ENCODE data around the gene KRTAP10-10. TPM values are rescaled to one million over a fixed set of nuclear protein-coding genes. Genes with fewer than 3 reads are reported as not detected.
"Not testable (repeated sequence)": the region's sequence is repeated elsewhere in the genome, so short reads cannot be mapped to it uniquely, and the experiment has no call there.

The KRTAP10-10 gene
- total RNA-seq, 1 experiment from 2014 or later = not detected

DNA sequence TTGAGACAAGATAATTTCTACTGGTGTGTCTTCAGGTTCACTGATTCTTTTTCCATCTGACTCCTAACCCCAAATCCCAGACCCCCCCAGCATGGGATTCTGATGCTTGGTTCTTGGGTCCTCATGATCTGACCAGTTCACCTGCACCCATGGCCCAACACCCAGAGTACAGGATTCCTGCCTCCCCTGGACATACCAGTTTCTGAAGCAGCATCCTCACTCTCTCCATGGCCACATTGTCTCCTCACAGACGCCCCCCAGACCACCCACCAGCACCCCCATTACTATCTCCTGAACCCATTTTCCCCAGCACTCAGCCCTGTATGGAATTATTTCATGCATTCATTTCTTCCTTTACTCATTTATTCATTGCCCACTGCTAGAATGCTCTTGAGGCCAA lies 19.7 kb downstream of the KRTAP10-10 start:
- BruUV-seq (replicated peaks) = no TSS peak

DNA sequence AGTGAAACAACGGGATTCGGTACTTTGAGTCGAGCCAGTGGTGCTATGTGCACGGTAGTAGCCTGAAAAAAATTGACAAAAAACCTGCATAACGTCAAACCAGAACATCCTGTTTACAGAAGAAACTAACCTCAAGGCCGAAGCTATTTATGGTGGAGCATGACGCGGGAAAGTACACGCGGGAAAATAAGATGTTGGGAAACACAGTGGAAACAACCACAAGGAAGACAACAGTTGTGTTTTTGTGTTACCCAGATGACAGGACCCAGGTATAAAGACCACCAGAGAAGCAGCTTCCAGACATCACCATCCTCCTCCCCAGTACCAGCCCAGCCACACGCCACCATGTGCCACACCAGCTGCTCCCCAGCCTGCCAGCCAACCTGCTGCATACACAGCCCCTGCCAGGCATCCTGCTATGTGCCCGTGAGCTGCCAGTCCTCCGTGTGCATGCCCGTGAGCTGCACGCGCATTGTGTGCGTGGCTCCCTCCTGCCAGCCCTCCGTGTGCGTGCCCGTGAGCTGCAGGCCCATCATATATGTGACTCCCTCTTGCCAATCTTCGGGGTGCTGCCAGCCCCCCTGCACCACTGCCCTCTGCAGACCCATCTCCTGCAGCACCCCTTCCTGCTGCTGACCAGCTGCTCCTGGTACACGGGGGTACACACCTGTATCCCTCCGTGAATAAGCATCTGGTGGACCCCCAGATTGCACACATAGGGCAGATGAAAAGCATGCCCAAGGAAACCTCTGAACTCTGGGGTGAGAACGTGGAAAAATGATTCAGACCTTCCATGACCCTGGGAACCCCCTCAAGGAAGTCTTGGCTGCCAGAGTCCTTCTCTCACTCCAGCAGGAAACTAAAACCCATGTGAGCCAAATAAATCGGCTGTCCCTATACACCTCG lies 20.7 kb downstream of the KRTAP10-10 start, which contains the start of gene KRTAP12-3:
Gene KRTAP12-3, plus strand, starts transcription at position 298 of the 906 bp plus-strand sequence. Its CDS starts 48 bp downstream, at position 346.
- CTCF ChIA-PET = interaction anchor here (0.7 kb wide), 2 partner anchors 85 to 147 kb away, joined by 3 read pairs; no protein-coding TSS in a partner anchor
- no peak for DNase-seq (ENCODE audit: unreplicated experiment)
- intact Hi-C loops (cut with micrococcal nuclease) = no loop called here
- H3K36me3 Mint-ChIP-seq (ENCODE audit: insufficient read depth, unreplicated experiment) = no peaks in the 10 kb centered on the region
- BruUV-seq (replicated peaks) = no TSS peak
- no peaks in the 10 kb centered on the region for H3K9me3 Mint-ChIP-seq (ENCODE audit: unreplicated experiment)
- POLR2A ChIA-PET = no interaction called here
- H3K4me1 Mint-ChIP-seq (ENCODE audit: insufficient read depth, unreplicated experiment) = no peaks in the 10 kb centered on the region
- H3K4me3 Mint-ChIP-seq (ENCODE audit: unreplicated experiment) = no peak within 1 kb of the TSS
- H3K27me3 Mint-ChIP-seq (ENCODE audit: insufficient read depth, unreplicated experiment) = peaks cover 80% of the 10 kb centered on the region
- TF ChIP-seq, protein P1, sequence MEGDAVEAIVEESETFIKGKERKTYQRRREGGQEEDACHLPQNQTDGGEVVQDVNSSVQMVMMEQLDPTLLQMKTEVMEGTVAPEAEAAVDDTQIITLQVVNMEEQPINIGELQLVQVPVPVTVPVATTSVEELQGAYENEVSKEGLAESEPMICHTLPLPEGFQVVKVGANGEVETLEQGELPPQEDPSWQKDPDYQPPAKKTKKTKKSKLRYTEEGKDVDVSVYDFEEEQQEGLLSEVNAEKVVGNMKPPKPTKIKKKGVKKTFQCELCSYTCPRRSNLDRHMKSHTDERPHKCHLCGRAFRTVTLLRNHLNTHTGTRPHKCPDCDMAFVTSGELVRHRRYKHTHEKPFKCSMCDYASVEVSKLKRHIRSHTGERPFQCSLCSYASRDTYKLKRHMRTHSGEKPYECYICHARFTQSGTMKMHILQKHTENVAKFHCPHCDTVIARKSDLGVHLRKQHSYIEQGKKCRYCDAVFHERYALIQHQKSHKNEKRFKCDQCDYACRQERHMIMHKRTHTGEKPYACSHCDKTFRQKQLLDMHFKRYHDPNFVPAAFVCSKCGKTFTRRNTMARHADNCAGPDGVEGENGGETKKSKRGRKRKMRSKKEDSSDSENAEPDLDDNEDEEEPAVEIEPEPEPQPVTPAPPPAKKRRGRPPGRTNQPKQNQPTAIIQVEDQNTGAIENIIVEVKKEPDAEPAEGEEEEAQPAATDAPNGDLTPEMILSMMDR (IDR thresholded peaks at IDR 0.05; ENCODE audit: unreplicated experiment) = no peak
- H3K27ac Mint-ChIP-seq (ENCODE audit: low read depth, unreplicated experiment) = no peak within 1 kb of the TSS

More for the DNA sequence above, 19.7 kb downstream of the KRTAP10-10 start:
- Mint-ChIP-seq H3K4me1 (ENCODE audit: insufficient read depth, unreplicated experiment) (no peaks in the 10 kb centered on the region), H3K27me3 (ENCODE audit: insufficient read depth, unreplicated experiment) (peaks cover 70% of the 10 kb centered on the region), H3K4me3 (ENCODE audit: unreplicated experiment) (no peak overlapping the region), H3K36me3 (ENCODE audit: insufficient read depth, unreplicated experiment) (no peaks in the 10 kb centered on the region), H3K9me3 (ENCODE audit: unreplicated experiment) (no peaks in the 10 kb centered on the region), H3K27ac (ENCODE audit: low read depth, unreplicated experiment) (no peak overlapping the region)
- CTCF ChIA-PET = no interaction called here
- no peak for DNase-seq (ENCODE audit: unreplicated experiment)
- POLR2A ChIA-PET = no interaction called here
- TF ChIP-seq, protein P1 (IDR thresholded peaks at IDR 0.05; ENCODE audit: unreplicated experiment) = no peak
- intact Hi-C loops (cut with micrococcal nuclease) = no loop called here

DNA sequence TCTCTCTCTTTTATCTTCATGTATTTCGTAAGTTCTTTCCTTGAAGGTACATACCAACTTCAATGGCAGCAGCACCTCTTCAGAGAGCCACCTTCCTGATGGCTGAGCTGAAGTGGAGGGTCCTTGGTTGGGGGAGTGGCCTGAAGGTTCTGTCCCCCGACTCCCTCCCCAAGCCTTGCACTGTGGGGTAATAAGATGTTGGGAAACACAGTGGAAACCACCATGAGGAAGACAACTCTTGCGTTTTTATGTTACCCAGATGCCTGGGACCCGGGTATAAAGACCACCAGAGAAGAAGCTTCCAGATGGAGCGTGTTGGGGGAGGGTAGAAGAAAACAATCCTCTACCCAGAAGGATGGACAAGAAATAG lies 21.4 kb downstream of the KRTAP10-10 start:
- H3K9me3 Mint-ChIP-seq (ENCODE audit: unreplicated experiment) = no peaks in the 10 kb centered on the region
- peaks cover 78% of the 10 kb centered on the region for H3K27me3 Mint-ChIP-seq (ENCODE audit: insufficient read depth, unreplicated experiment)
- TF ChIP-seq, protein P1 (IDR thresholded peaks at IDR 0.05; ENCODE audit: unreplicated experiment) = no peak
- no peaks in the 10 kb centered on the region for H3K36me3 Mint-ChIP-seq (ENCODE audit: insufficient read depth, unreplicated experiment)
- no TSS peak for BruUV-seq (replicated peaks)
- no peak overlapping the region for H3K4me3 Mint-ChIP-seq (ENCODE audit: unreplicated experiment)
- ChIA-PET POLR2A (no interaction called here), CTCF (interaction anchor here (0.7 kb wide), 2 partner anchors 84 to 148 kb away, joined by 3 read pairs; no protein-coding TSS in a partner anchor)
- no peak for DNase-seq (ENCODE audit: unreplicated experiment)
- intact Hi-C loops (cut with micrococcal nuclease) = no loop called here
- H3K4me1 Mint-ChIP-seq (ENCODE audit: insufficient read depth, unreplicated experiment) = no peaks in the 10 kb centered on the region
- H3K27ac Mint-ChIP-seq (ENCODE audit: low read depth, unreplicated experiment) = no peak overlapping the region

DNA sequence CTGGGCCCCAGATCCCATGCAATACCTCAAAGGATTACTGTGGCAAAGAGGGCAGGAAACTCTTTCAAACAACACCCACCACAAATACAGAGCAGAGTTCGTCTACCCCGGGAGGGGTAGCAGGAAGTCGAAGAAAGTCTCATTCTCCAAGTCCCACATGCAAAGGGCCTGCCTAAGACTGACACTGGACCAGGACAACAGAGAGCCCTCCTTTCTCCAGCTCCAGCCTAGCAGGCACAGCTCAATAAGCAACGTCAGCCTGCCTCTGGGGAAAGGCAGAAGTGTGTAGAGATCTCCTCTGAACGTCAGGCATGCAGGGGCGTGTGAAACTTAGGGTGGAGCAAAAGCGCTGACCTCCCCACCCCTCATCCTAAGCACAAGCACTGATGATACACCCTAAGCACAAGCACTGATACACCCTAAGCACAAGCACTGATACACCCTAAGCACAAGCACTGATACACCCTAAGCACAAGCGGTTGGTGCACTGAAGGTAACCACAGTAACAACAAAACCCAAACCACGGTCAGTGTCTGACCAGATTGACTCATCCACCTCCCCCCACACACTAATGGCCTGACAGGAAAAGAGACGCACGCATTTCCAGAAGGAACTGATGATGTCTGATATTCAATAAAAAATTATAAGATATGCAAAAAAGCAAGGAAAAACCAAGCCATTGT lies 21.9 kb downstream of the KRTAP10-10 start:
- Mint-ChIP-seq H3K4me3 (ENCODE audit: unreplicated experiment) (no peak overlapping the region), H3K27me3 (ENCODE audit: insufficient read depth, unreplicated experiment) (peaks cover 73% of the 10 kb centered on the region), H3K9me3 (ENCODE audit: unreplicated experiment) (no peaks in the 10 kb centered on the region), H3K4me1 (ENCODE audit: insufficient read depth, unreplicated experiment) (no peaks in the 10 kb centered on the region), H3K36me3 (ENCODE audit: insufficient read depth, unreplicated experiment) (no peaks in the 10 kb centered on the region), H3K27ac (ENCODE audit: low read depth, unreplicated experiment) (no peak overlapping the region)
- TF ChIP-seq, protein P1 (IDR thresholded peaks at IDR 0.05; ENCODE audit: unreplicated experiment) = no peak
- CTCF ChIA-PET = interaction anchor here (0.7 kb wide), 1 partner anchor 149 kb away, joined by 3 read pairs; no protein-coding TSS in a partner anchor
- DNase-seq (ENCODE audit: unreplicated experiment) = no peak
- no TSS peak for BruUV-seq (replicated peaks)
- POLR2A ChIA-PET = no interaction called here
- intact Hi-C loops (cut with micrococcal nuclease) = no loop called here

DNA sequence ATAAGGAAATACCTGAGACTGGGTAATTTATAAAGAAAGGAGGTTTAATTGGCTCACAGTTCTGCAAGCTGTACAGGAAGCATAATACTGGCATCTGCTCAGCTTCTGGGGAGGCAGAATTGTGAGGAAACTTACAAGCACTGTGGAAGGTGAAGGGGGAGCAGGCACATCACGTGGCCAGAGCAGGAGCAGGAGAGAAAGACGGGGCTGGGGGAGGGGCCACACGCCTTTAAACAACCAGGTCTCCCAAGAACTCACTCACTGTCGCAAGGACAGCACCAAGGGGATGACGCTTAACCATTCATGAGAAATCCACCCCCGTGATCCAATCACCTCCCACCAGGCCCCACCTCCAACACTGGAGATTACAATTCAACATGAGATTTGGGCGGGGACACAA lies 24.4 kb downstream of the KRTAP10-10 start:
- H3K27ac Mint-ChIP-seq (ENCODE audit: low read depth, unreplicated experiment); POLR2A ChIA-PET; H3K4me3 Mint-ChIP-seq (ENCODE audit: unreplicated experiment); CTCF ChIA-PET; H3K9me3 Mint-ChIP-seq (ENCODE audit: unreplicated experiment); H3K36me3 Mint-ChIP-seq (ENCODE audit: insufficient read depth, unreplicated experiment); BruUV-seq (replicated peaks); DNase-seq (ENCODE audit: unreplicated experiment); H3K4me1 Mint-ChIP-seq (ENCODE audit: insufficient read depth, unreplicated experiment); intact Hi-C loops (cut with micrococcal nuclease): not testable (repeated sequence)
- peaks cover 60% of the 10 kb centered on the region for H3K27me3 Mint-ChIP-seq (ENCODE audit: insufficient read depth, unreplicated experiment)
